Heart left ventricle (tissue), 13 donors: Measurements from ENCODE around the gene NAA25.

Experiments used
- CTCF ChIP-seq, 12 donors: fragments of 200-600 bp; sonication (generic) in 4 of 12; IDR thresholded peaks; one replicate each; pipeline versions ENCODE4 v1.5.0 to v1.8.0; 2018 to 2022; ENCODE audit warnings: antibody characterized with exemption in 12 of 12, mild to moderate bottlenecking in 5 of 12
- POLR2A ChIP-seq, 2 donors: fragments of 450-650 bp; IDR thresholded peaks; one replicate each; pipeline ENCODE4 v1.6.1; 2017; ENCODE audit warnings: antibody characterized with exemption in 2 of 2, mild to moderate bottlenecking in 2 of 2, moderate library complexity in 2 of 2
- donor health status: ischemic (EF 13 %, LVEDD 7.1; RV severe dilation, severe dysfunction).
- donor health status: DM: no; HTN: yes; CAD: no.
- donor health status: DM: no; HTN: no; CAD: no.
- donor health status: ischemic (EF 25% LVEDD 6.9; RV normal size, moderate dysfunction).
- donor health status: ischemic (EF 25% LVEDD 5.7; RV mildly dilated, moderate dysfunction).
- donor health status: ischemic (EF 35%, LVEDD 5.7; RV mildly dilated, moderate dysfunction).
- donor health status: nonischemic (EF 11% LVEDD 7.7; RV severe dilation, severe dysfunction).
- donor health status: DM: yes; HTN: yes; CAD: no.
- donor health status: PGD.
- donor health status: ischemic (EF 29% LVEDD 5.4; RV normal size, mild dysfunction).
- donor health status: nonischemic (EF 23%, LVEDD 6.1; RV moderate dilation, normal function).

DNA sequence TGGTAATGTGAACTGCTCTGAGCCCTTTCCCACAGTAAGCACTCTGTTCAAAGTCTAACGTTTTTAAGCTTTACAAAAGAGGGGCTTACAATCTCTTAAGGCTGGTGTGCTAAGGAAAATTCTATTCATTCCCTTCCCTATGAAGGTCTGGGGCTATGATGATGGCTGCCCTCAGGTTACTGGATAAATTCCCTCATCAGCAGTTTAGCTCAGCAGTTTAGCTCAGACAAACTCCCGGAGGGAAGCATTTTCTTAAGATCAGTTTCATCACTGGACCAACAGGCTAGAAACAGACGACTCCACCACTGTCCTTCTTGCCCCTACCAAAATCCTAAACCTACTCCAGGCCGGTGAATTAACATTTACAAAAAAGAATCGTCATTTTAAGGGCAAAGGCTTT lies 76.3 kb downstream of the NAA25 start:
- TF ChIP-seq CTCF (IDR thresholded peaks at IDR 0.05) (no peak), POLR2A (IDR thresholded peaks at IDR 0.05) (no peak)
